Motor neuron (in vitro differentiated cells): Measurements from ENCODE around the gene AWAT1. TPM values are rescaled to one million over a fixed set of nuclear protein-coding genes. Genes with fewer than 3 reads are reported as not detected.
"Not testable (repeated sequence)": the region's sequence is repeated elsewhere in the genome, so short reads cannot be mapped to it uniquely, and the experiment has no call there.

Experiments used
- ATAC-seq, 8 experiments: fragments of 200-7000 bp; cut with Tn5 transposase; replicated peaks in 6 of 8; 2 replicates each; pipeline ENCODE4 v1.8.0; 2021; ENCODE audit warnings: mild to moderate bottlenecking in 8 of 8, moderate library complexity in 8 of 8
- H3K27ac ChIP-seq, 2 donors: fragments of 250-450 bp; sonication (Bioruptor Pico); 2 replicates each; pipeline ENCODE4 v1.9.0; 2021; ENCODE audit warnings: antibody characterized with exemption in 2 of 2, mild to moderate bottlenecking in 2 of 2, moderate library complexity in 1 of 2
- H3K4me1 ChIP-seq, 2 donors: fragments of 250-450 bp; sonication (Bioruptor Pico); replicated peaks in 1 of 2; 2 replicates each; pipeline ENCODE4 v1.6.1; 2021; ENCODE audit warnings: antibody characterized with exemption in 2 of 2, mild to moderate bottlenecking in 2 of 2, moderate library complexity in 1 of 2
- H3K4me3 ChIP-seq, 5 donors: fragments of 250-450 bp; sonication (Bioruptor Pico); 2 replicates each; pipeline ENCODE4 v1.9.0; 2021; ENCODE audit warnings: antibody characterized with exemption in 5 of 5, mild to moderate bottlenecking in 5 of 5, moderate library complexity in 4 of 5
- whole genome bisulfite sequencing, 10 experiments: fragments of 450-650 bp; shearing (Covaris generic); methylation state at CpG; one replicate each; pipeline ENCODE4 v1.0.0; 2022; 5-methylcytosine and 5-hydroxymethylcytosine counted together
- in situ Hi-C, 9 experiments: fragments of 400-800 bp; cut with MboI; loops; one replicate each; pipeline ENCODE4 v1.15.0; 2021; ENCODE audit warnings: low sequenced_read_pairs in 9 of 9, low pct_unique_long_range_greater_than_20kb in 2 of 9; ENCODE audit not compliant: unreplicated experiment in 9 of 9
- total RNA-seq, 8 experiments: library from RNA; unstranded; fragments of 300-600 nt; gene quantifications; 2 replicates each; pipeline versions ENCODE4 v1.2.3 to v1.2.4, GENCODE V29; 2022

Gene AWAT1
- total RNA-seq, result not detected

- no peak within 1 kb of the TSS for H3K4me3 ChIP-seq
- in situ Hi-C loops, result no loop called here
- no peak for ATAC-seq
- WGBS, 10 experiments, result no CpG with 5 or more reads among the region's 3 CpGs
- no peak within 1 kb of the TSS for H3K27ac ChIP-seq
- H3K4me1 ChIP-seq, result no peaks in the 10 kb centered on the region
Observed at GRCh38 chrX:70234355-70234754, at the start of gene AWAT1. AWAT1 (plus strand) TSS chrX:70234655; CDS start chrX:70234696, 41 bp downstream.

- in situ Hi-C loops, result no loop called here
- no peak overlapping the region for H3K27ac ChIP-seq
- no peak for ATAC-seq
- H3K4me1 ChIP-seq, result no peaks in the 10 kb centered on the region
- no peak overlapping the region for H3K4me3 ChIP-seq
Observed at GRCh38 chrX:70190225-70190624, 44.2 kb upstream of the AWAT1 start.

- in situ Hi-C loops, result no loop called here
- ATAC-seq, result peak in 3 of 8 experiments; percentile 82 to 88 (median 83)
- 0 to 48% (median 33%) methylated on average over 1 to 12 of the region's 12 CpGs; no CpG with 5 or more reads in 3 of the 10 experiments for WGBS, 10 experiments
- Histone ChIP-seq H3K4me1 (no peaks in the 10 kb centered on the region), H3K4me3 (no peak overlapping the region), H3K27ac (no peak overlapping the region)
Observed at GRCh38 chrX:70196961-70197720, 37.3 kb upstream of the AWAT1 start.

- H3K4me3 ChIP-seq, result no peak overlapping the region
- ATAC-seq, result no peak
- 20 to 85% (median 72%) methylated on average over 1 to 2 of the region's 5 CpGs; no CpG with 5 or more reads in 7 of the 10 experiments for WGBS, 10 experiments
- H3K4me1 ChIP-seq, result no peaks in the 10 kb centered on the region
- in situ Hi-C loops, result no loop called here
- H3K27ac ChIP-seq, result no peak overlapping the region
Observed at GRCh38 chrX:70201732-70202131, 32.7 kb upstream of the AWAT1 start.

- no peaks in the 10 kb centered on the region for H3K4me1 ChIP-seq
- in situ Hi-C loops, result no loop called here
- H3K27ac ChIP-seq, result no peak overlapping the region
- no peak overlapping the region for H3K4me3 ChIP-seq
- ATAC-seq, result peak in 1 of 8 experiments; percentile 40
Observed at GRCh38 chrX:70208479-70208878, 26.0 kb upstream of the AWAT1 start.

- H3K4me3 ChIP-seq, ATAC-seq, H3K4me1 ChIP-seq, H3K27ac ChIP-seq, in situ Hi-C loops: not testable (repeated sequence)
- 0 to 50% (median 29%) methylated on average over 1 to 6 of the region's 6 CpGs; no CpG with 5 or more reads in 4 of the 10 experiments for WGBS, 10 experiments
Observed at GRCh38 chrX:70209570-70209969, 24.9 kb upstream of the AWAT1 start.

GRCh38 chrX:70219938-70220764, 14.3 kb upstream of the AWAT1 start:
- no peak overlapping the region for H3K4me3 ChIP-seq
- no peaks in the 10 kb centered on the region for H3K4me1 ChIP-seq
- in situ Hi-C loops, result no loop called here
- WGBS, 10 experiments, result 30 to 90% (median 65%) methylated on average over 1 to 3 of the region's 5 CpGs; no CpG with 5 or more reads in 7 of the 10 experiments
- no peak overlapping the region for H3K27ac ChIP-seq
- ATAC-seq, result peak in 4 of 8 experiments; percentile 91 to 98 (median 98)

GRCh38 chrX:70226048-70226447, 8.4 kb upstream of the AWAT1 start:
- Histone ChIP-seq H3K27ac (no peak overlapping the region), H3K4me1 (no peaks in the 10 kb centered on the region), H3K4me3 (no peak overlapping the region)
- in situ Hi-C loops, result no loop called here
- ATAC-seq, result peak in 1 of 8 experiments; percentile 17

- 57% methylated on average over 1 of the region's 2 CpGs; no CpG with 5 or more reads in 9 of the 10 experiments for WGBS, 10 experiments
- peak in 2 of 8 experiments; percentile 23 to 94 for ATAC-seq
- in situ Hi-C loops, result no loop called here
- Histone ChIP-seq H3K4me1 (no peaks in the 10 kb centered on the region), H3K4me3 (no peak overlapping the region), H3K27ac (no peak overlapping the region)
Observed at GRCh38 chrX:70226687-70227086, 7.8 kb upstream of the AWAT1 start.

GRCh38 chrX:70231666-70232065, 2.8 kb upstream of the AWAT1 start:
- 48 to 71% methylated on average over 1 to 4 of the region's 4 CpGs; no CpG with 5 or more reads in 8 of the 10 experiments for WGBS, 10 experiments
- no peak for ATAC-seq
- in situ Hi-C loops, result no loop called here

GRCh38 chrX:70240751-70241150, 6.3 kb downstream of the AWAT1 start:
- Histone ChIP-seq H3K27ac (no peak overlapping the region), H3K4me3 (no peak overlapping the region), H3K4me1 (no peaks in the 10 kb centered on the region)
- in situ Hi-C loops, result no loop called here
- WGBS, 10 experiments, result no CpG with 5 or more reads among the region's 1 CpG
- ATAC-seq, result no peak

More at GRCh38 chrX:70231666-70232065, 2.8 kb upstream of the AWAT1 start:
- no peak overlapping the region for H3K4me3 ChIP-seq
- H3K4me1 ChIP-seq, result no peaks in the 10 kb centered on the region
- H3K27ac ChIP-seq, result no peak overlapping the region

- no peak for ATAC-seq
- Histone ChIP-seq H3K27ac (no peak overlapping the region), H3K4me1 (no peaks in the 10 kb centered on the region), H3K4me3 (no peak overlapping the region)
- in situ Hi-C loops, result no loop called here
- 34 to 100% (median 71%) methylated on average over 1 to 2 of the region's 2 CpGs; no CpG with 5 or more reads in 4 of the 10 experiments for WGBS, 10 experiments
Observed at GRCh38 chrX:70241501-70241900, 7.0 kb downstream of the AWAT1 start.

- H3K4me1 ChIP-seq, result not testable (repeated sequence)
- WGBS, 10 experiments, result 38 to 80% (median 70%) methylated on average over 1 to 4 of the region's 5 CpGs; no CpG with 5 or more reads in 7 of the 10 experiments
- peak in 1 of 8 experiments; percentile 18 for ATAC-seq
Observed at GRCh38 chrX:70243601-70244000, 9.1 kb downstream of the AWAT1 start.

More at GRCh38 chrX:70243601-70244000, 9.1 kb downstream of the AWAT1 start:
- H3K27ac ChIP-seq, H3K4me3 ChIP-seq, in situ Hi-C loops: not testable (repeated sequence)
